Measurements from ENCODE around the gene ALG9. TPM values are rescaled to one million over a fixed set of nuclear protein-coding genes. Genes with fewer than 3 reads are reported as not detected.

The ALG9 gene
- polyA plus RNA-seq, 2 of the 4 experiments (the other 2 are of a cell fraction) = 15.3 to 33.3 TPM

DNA sequence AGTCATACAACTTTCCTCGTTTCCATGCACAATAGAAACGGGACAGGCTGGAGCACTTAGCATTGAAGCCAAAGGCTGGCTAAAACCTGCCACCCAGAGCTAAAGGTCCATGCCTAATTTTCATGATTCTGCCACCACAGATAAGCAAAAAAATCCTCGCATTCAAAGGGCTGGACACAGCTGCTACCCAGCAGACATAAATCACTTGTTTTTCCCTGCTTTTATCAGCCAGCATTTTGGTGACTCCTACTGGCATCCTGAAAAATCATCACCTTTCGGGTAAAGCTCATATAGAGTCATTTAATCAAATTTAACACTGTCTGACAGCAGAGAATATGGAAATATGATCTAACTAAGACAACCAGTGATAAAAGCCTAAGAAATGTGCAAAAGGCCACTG lies 37.9 kb downstream of the ALG9 start (continued):
- TF ChIP-seq, protein P1, sequence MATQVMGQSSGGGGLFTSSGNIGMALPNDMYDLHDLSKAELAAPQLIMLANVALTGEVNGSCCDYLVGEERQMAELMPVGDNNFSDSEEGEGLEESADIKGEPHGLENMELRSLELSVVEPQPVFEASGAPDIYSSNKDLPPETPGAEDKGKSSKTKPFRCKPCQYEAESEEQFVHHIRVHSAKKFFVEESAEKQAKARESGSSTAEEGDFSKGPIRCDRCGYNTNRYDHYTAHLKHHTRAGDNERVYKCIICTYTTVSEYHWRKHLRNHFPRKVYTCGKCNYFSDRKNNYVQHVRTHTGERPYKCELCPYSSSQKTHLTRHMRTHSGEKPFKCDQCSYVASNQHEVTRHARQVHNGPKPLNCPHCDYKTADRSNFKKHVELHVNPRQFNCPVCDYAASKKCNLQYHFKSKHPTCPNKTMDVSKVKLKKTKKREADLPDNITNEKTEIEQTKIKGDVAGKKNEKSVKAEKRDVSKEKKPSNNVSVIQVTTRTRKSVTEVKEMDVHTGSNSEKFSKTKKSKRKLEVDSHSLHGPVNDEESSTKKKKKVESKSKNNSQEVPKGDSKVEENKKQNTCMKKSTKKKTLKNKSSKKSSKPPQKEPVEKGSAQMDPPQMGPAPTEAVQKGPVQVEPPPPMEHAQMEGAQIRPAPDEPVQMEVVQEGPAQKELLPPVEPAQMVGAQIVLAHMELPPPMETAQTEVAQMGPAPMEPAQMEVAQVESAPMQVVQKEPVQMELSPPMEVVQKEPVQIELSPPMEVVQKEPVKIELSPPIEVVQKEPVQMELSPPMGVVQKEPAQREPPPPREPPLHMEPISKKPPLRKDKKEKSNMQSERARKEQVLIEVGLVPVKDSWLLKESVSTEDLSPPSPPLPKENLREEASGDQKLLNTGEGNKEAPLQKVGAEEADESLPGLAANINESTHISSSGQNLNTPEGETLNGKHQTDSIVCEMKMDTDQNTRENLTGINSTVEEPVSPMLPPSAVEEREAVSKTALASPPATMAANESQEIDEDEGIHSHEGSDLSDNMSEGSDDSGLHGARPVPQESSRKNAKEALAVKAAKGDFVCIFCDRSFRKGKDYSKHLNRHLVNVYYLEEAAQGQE (IDR thresholded peaks at IDR 0.05) = no peak
- no peak for TF ChIP-seq JUN (IDR thresholded peaks at IDR 0.05)
- no peak for TF ChIP-seq ZSCAN20 (CRISPR knock-in tag; IDR thresholded peaks at IDR 0.05)
- no peak for TF ChIP-seq HOXA7 (CRISPR knock-in tag; IDR thresholded peaks at IDR 0.05)
- TF ChIP-seq HOXB5 (CRISPR knock-in tag; IDR thresholded peaks at IDR 0.05) = no peak
- TF ChIP-seq, protein P2, sequence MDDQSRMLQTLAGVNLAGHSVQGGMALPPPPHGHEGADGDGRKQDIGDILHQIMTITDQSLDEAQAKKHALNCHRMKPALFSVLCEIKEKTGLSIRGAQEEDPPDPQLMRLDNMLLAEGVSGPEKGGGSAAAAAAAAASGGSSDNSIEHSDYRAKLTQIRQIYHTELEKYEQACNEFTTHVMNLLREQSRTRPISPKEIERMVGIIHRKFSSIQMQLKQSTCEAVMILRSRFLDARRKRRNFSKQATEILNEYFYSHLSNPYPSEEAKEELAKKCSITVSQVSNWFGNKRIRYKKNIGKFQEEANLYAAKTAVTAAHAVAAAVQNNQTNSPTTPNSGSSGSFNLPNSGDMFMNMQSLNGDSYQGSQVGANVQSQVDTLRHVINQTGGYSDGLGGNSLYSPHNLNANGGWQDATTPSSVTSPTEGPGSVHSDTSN (IDR thresholded peaks at IDR 0.05) = no peak
- no peak for TF ChIP-seq KDM1A (IDR thresholded peaks at IDR 0.05; ENCODE audit: low read depth)
- TF ChIP-seq TP53 (CRISPR knock-in tag; IDR thresholded peaks at IDR 0.05) = no peak

DNA sequence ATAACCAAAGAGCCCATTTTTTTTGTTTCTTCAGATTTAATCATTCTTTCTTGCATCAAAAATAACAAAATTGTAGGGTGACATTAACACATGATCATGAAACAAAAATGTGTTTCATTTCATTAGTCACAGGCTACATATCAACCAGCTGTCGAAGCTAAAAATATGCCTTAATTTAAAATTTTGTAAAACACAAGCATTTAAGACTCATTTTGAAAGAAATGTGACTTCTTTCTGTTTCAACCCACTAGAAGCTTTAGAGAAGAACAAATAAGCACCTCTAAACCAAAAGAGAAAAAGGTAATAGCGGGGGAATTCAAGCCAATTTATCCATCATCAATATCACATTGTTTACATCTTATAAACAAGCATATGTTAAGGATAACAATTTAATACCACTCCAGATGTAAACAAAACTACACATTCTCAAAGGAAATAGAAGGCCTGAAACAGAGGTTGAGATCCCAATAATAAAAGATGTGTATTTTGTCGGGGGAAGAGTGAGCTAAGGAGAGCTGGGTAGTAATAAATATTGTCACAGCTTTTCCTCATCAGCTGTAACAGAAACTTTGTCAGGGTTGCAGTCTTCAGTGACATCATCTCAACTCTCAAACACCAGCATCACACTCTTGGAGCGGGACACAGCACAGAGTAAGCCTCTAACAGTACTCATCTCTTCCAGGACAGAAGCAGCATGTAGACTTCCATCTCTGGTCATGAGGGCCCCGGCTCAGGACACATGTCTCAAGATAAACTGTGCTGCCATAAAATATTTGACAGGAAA lies 42.0 kb downstream of the ALG9 start:
- Histone ChIP-seq H3K4me2 (no peak overlapping the region), H3K4me1 (no peaks in the 10 kb centered on the region), H3K9me3 (no peaks in the 10 kb centered on the region), H3K27ac (no peak overlapping the region), H3K4me3 (no peak overlapping the region)
- 93% methylated on average over 5 of the region's 5 CpGs for WGBS (ENCODE audit: missing lambda C conversion rate)
- CTCF ChIA-PET = interaction anchor here (1.0 to 1.3 kb wide), 2 partner anchors 12 to 53 kb away, joined by 3 to 4 read pairs; no protein-coding TSS in a partner anchor
- POLR2A ChIA-PET = no interaction called here
- FAIRE-seq = no peak
- TF ChIP-seq EHMT2 (IDR thresholded peaks at IDR 0.05; ENCODE audit: low read depth) (no peak), JUNB (IDR thresholded peaks at IDR 0.05) (no peak), HOXB13 (CRISPR knock-in tag; IDR thresholded peaks at IDR 0.05; ENCODE audit: low read depth) (no peak), ZC3H11A (IDR thresholded peaks at IDR 0.05) (no peak), POLR2AphosphoS2 (conservative IDR thresholded peaks at IDR 0.05; ENCODE audit: low read length) (no peak), EP300 (IDR thresholded peaks at IDR 0.05) (no peak), GATA3 (IDR thresholded peaks at IDR 0.05; ENCODE audit: borderline replicate concordance) (no peak), RARB (CRISPR knock-in tag; IDR thresholded peaks at IDR 0.05) (no peak), CBX2 (IDR thresholded peaks at IDR 0.05; ENCODE audit: borderline replicate concordance, low read depth) (no peak), FOXS1 (CRISPR knock-in tag; IDR thresholded peaks at IDR 0.05) (no peak), SMC3 (IDR thresholded peaks at IDR 0.05) (no peak)
- ATAC-seq = no peak
- no peak for DNase-seq (ENCODE audit: low read depth in 1 of 2, low spot score in 1 of 2)

DNA sequence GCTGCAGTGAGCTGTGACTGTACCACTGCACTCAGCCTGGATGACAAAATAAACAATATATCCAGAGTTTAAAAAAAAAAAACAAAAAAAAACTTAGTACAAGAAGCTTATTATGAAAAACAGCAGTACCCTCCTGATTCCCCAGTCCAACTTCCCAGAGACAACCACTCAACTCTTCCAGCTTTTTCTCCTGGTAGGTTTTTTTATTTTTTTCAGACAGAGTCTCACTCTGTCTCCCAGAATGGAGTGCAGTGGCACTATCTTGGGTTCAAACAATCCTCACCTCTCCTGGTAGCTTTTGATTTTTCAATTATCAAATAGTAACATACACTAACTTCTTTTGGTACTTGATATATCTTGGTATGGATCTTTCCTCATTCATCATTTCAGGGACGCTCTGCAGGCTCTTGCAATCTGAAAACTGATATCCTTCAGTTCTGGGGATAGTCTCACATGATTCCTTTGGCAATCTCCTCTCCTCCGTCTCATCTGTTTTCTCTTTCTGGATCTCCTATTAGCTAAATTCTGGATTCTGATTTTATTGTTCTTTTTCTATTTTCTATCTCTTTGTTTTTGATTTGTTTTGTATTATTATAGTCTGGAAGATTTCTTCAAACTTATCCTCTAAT lies 44.9 kb downstream of the ALG9 start:
- ATAC-seq = no peak
- POLR2A ChIA-PET = no interaction called here
- H3K27ac ChIP-seq = no peak overlapping the region
- DNase-seq (ENCODE audit: low read depth in 1 of 2, low spot score in 1 of 2) = no peak
- no peak overlapping the region for H3K4me3 ChIP-seq
- CTCF ChIA-PET = interaction anchor here (1.5 kb wide), 1 partner anchor 15 kb away, joined by 3 read pairs; no protein-coding TSS in a partner anchor
- H3K9me3 ChIP-seq = no peaks in the 10 kb centered on the region
- FAIRE-seq = no peak
- 84% methylated on average over 2 of the region's 2 CpGs for WGBS (ENCODE audit: missing lambda C conversion rate)
- H3K4me2 ChIP-seq = no peak overlapping the region
- H3K4me1 ChIP-seq = no peaks in the 10 kb centered on the region
- TF ChIP-seq HOXB13 (CRISPR knock-in tag; IDR thresholded peaks at IDR 0.05; ENCODE audit: low read depth) (no peak), HEYL (CRISPR knock-in tag; IDR thresholded peaks at IDR 0.05) (no peak), RARB (CRISPR knock-in tag; IDR thresholded peaks at IDR 0.05) (no peak), TFCP2L1 (CRISPR knock-in tag; IDR thresholded peaks at IDR 0.05) (no peak), CHD2 (IDR thresholded peaks at IDR 0.05; ENCODE audit: low read length, partially characterized antibody) (no peak), ZSCAN20 (CRISPR knock-in tag; IDR thresholded peaks at IDR 0.05) (no peak), NR3C1 (IDR thresholded peaks at IDR 0.05) (no peak), HOXA7 (CRISPR knock-in tag; IDR thresholded peaks at IDR 0.05) (no peak)
- TF ChIP-seq, protein P3, sequence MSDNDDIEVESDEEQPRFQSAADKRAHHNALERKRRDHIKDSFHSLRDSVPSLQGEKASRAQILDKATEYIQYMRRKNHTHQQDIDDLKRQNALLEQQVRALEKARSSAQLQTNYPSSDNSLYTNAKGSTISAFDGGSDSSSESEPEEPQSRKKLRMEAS (IDR thresholded peaks at IDR 0.05) = no peak
- TF ChIP-seq, protein P4, sequence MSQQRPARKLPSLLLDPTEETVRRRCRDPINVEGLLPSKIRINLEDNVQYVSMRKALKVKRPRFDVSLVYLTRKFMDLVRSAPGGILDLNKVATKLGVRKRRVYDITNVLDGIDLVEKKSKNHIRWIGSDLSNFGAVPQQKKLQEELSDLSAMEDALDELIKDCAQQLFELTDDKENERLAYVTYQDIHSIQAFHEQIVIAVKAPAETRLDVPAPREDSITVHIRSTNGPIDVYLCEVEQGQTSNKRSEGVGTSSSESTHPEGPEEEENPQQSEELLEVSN (IDR thresholded peaks at IDR 0.05; ENCODE audit: borderline replicate concordance, low read depth) = no peak
- TF ChIP-seq, protein P5, sequence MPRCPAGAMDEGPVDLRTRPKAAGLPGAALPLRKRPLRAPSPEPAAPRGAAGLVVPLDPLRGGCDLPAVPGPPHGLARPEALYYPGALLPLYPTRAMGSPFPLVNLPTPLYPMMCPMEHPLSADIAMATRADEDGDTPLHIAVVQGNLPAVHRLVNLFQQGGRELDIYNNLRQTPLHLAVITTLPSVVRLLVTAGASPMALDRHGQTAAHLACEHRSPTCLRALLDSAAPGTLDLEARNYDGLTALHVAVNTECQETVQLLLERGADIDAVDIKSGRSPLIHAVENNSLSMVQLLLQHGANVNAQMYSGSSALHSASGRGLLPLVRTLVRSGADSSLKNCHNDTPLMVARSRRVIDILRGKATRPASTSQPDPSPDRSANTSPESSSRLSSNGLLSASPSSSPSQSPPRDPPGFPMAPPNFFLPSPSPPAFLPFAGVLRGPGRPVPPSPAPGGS (IDR thresholded peaks at IDR 0.05) = no peak
- TF ChIP-seq, protein P6, sequence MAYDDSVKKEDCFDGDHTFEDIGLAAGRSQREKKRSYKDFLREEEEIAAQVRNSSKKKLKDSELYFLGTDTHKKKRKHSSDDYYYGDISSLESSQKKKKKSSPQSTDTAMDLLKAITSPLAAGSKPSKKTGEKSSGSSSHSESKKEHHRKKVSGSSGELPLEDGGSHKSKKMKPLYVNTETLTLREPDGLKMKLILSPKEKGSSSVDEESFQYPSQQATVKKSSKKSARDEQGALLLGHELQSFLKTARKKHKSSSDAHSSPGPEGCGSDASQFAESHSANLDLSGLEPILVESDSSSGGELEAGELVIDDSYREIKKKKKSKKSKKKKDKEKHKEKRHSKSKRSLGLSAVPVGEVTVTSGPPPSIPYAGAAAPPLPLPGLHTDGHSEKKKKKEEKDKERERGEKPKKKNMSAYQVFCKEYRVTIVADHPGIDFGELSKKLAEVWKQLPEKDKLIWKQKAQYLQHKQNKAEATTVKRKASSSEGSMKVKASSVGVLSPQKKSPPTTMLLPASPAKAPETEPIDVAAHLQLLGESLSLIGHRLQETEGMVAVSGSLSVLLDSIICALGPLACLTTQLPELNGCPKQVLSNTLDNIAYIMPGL (CRISPR knock-in tag; IDR thresholded peaks at IDR 0.05; ENCODE audit: borderline replicate concordance) = no peak
